Panc1 (cell line): ENCODE data around the gene SHISA7. TPM values are rescaled to one million over a fixed set of nuclear protein-coding genes. Genes with fewer than 3 reads are reported as not detected.

Source experiments
- ATAC-seq: fragments of 200-7000 bp; cut with Tn5 transposase; 2 replicates; pipeline ENCODE4 v1.9.1; 2020; ENCODE audit warnings: mild to moderate bottlenecking, moderate library complexity
- BruUV-seq: library from RNA; stranded (reverse); fragments of 400-500 nt; replicated peaks from 2 replicates; lab custom pipeline; 2021; lab: Mats Ljungman, UMichigan
- CTCF ChIA-PET: fragments of 300-600 bp; sonication (Branson Sonifier 250); formaldehyde crosslinking; loops from one replicate; lab custom pipeline; 2022; ENCODE audit warnings: antibody characterized with exemption; lab: Charles Lee
- POLR2A ChIA-PET: fragments of 300-600 bp; sonication (Branson Sonifier 250); formaldehyde crosslinking; loops from one replicate; lab custom pipeline; 2022; ENCODE audit warnings: antibody characterized with exemption; lab: Charles Lee
- DNase-seq: peaks from one replicate; pipeline ENCODE4 v3.0.0-alpha.2; 2010; ENCODE audit warnings: low read depth, low spot score
- H3K27ac ChIP-seq: 2 replicates; pipeline ENCODE4 v1.5.1; 2011; ENCODE audit warnings: mild to moderate bottlenecking, low read length, inconsistent platforms
- H3K27me3 ChIP-seq: fragments of 200-500 bp; sonication (Bioruptor generic); 2 replicates; pipeline ENCODE4 v1.6.0; 2014; ENCODE audit warnings: low read length, inconsistent platforms; ENCODE audit not compliant: control insufficient read depth, insufficient read depth
- H3K36me3 ChIP-seq: fragments of 200-500 bp; sonication (Bioruptor generic); 2 replicates; pipeline ENCODE4 v1.5.1; 2014; ENCODE audit warnings: inconsistent platforms, mild to moderate bottlenecking, low read length, moderate library complexity; ENCODE audit not compliant: control insufficient read depth, insufficient read depth
- H3K4me1 ChIP-seq: 2 replicates; pipeline ENCODE4 v1.5.1; 2011; ENCODE audit warnings: inconsistent platforms, mild to moderate bottlenecking, low read length, moderate library complexity; ENCODE audit not compliant: control insufficient read depth, insufficient read depth
- H3K4me3 ChIP-seq, 2 experiments: 2 replicates each; pipeline ENCODE4 v1.5.1; 2011 to 2012; ENCODE audit warnings: low read depth in 2 of 2, low read length in 2 of 2, mild to moderate bottlenecking in 2 of 2, inconsistent platforms in 1 of 2, moderate library complexity in 1 of 2
- H3K9me3 ChIP-seq: fragments of 200-500 bp; sonication (Bioruptor generic); 2 replicates; pipeline ENCODE4 v1.5.1; 2014; ENCODE audit warnings: low read depth, mild to moderate bottlenecking, inconsistent platforms, low read length, moderate library complexity; ENCODE audit not compliant: control insufficient read depth, insufficient read depth
- CTCF ChIP-seq: fragments of 450-650 bp; IDR thresholded peaks from 2 replicates; pipeline ENCODE4 v1.5.1; 2017; ENCODE audit warnings: mild to moderate bottlenecking
- POLR2AphosphoS5 ChIP-seq: IDR thresholded peaks from 2 replicates; pipeline ENCODE4 v1.6.1; 2012; ENCODE audit warnings: mild to moderate bottlenecking, low read depth, low read length, moderate library complexity
- REST ChIP-seq, 2 experiments: IDR thresholded peaks; 2 replicates each; pipeline ENCODE4 v1.6.1; 2011 to 2012; ENCODE audit warnings: low read depth in 2 of 2, control low read depth in 1 of 2, low read length in 1 of 2, mild to moderate bottlenecking in 1 of 2, moderate library complexity in 1 of 2; ENCODE audit not compliant: insufficient read depth in 1 of 2
- SIN3A ChIP-seq: IDR thresholded peaks from 2 replicates; pipeline ENCODE4 v1.6.1; 2012; ENCODE audit warnings: low read depth, mild to moderate bottlenecking, low read length, moderate library complexity, borderline replicate concordance; ENCODE audit not compliant: insufficient read depth
- TCF7L2 ChIP-seq: IDR thresholded peaks from 2 replicates; pipeline ENCODE4 v1.6.1; 2011; ENCODE audit warnings: mild to moderate bottlenecking, low read depth, low read length, inconsistent platforms
- in situ Hi-C: cut with HindIII; loops from 2 replicates; pipeline ENCODE4 v1.10.0; 2016; ENCODE audit warnings: low sequenced_read_pairs, low pct_unique_long_range_greater_than_20kb
- intact Hi-C: fragments of 100-400 bp; cut with micrococcal nuclease; formaldehyde crosslinking; loops from one replicate; pipeline ENCODE4 v1.10.0; 2022; ENCODE audit not compliant: unreplicated experiment
- total RNA-seq: library from RNA; stranded (reverse); gene quantifications from one replicate; pipeline ENCODE4 v1.2.1, GENCODE V29; 2021; ENCODE audit not compliant: unreplicated experiment

The SHISA7 gene
- total RNA-seq, 1 experiment from 2014 or later, result 0.03 TPM

GRCh38 chr19:55486043-55486970, 43.2 kb upstream of the SHISA7 start:
- Histone ChIP-seq H3K4me1 (peaks cover 57% of the 10 kb centered on the region), H3K4me3 (peak overlapping the region; percentile 67 to 78), H3K9me3 (no peaks in the 10 kb centered on the region), H3K27me3 (no peaks in the 10 kb centered on the region), H3K36me3 (peaks cover 3% of the 10 kb centered on the region; the same call in 1 of the 2 replicates), H3K27ac (peak overlapping the region; percentile 94)
- intact Hi-C loops, result no loop called here
- DNase-seq (no peak), ATAC-seq (peak; percentile 39)
- BruUV-seq, result no TSS peak
- CTCF ChIA-PET, result interaction anchor here (0.6 to 2.0 kb wide), 5 partner anchors 18 to 233 kb away, joined by 3 to 7 read pairs (median 4); no protein-coding TSS in a partner anchor
- no peak for TF ChIP-seq SIN3A
- no peak for TF ChIP-seq TCF7L2
- no peak for TF ChIP-seq POLR2AphosphoS5
- TF ChIP-seq REST (IDR thresholded peaks at IDR 0.05; ENCODE audit: insufficient read depth in 1 of 2, low read depth in 2 of 2, low read length in 1 of 2), result no peak
- no peak; the same call in 1 of the 2 replicates for TF ChIP-seq CTCF
- in situ Hi-C loops, result no loop called here
- POLR2A ChIA-PET, result interaction anchor here (0.5 to 0.7 kb wide), 2 partner anchors 88 to 113 kb away, joined by 3 to 8 read pairs; partner anchors contain the start of gene FIZ1

DNA sequence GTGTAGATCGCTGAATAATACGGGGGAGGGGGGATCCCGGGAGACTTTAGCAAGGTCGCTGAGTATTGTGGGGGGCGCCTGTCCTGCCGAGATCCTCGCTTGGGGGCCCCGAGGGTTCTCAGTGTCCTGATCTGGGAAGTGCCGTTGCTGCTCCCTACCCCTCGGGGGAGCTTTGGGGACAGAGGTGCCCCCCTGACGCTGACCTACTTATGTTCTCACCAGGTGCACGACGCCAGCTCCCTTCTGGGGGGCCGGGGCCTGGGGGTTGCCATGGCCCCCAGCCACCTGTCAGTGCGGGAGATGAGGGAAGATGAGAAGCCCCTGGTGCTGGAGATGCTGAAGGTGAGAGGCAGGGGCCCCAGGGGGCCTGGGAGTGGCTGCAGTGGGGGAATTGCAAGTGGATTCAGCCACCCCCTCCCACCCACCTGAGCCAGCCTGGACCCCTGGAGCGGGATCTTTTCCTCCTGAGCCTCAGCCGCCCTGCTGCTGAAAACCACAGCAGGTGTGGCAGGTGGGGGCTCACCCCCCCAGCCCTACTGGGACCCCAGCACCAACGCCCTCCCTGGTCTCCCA, 42.4 kb upstream of the SHISA7 start:
- H3K27me3 ChIP-seq, result no peaks in the 10 kb centered on the region
- ATAC-seq (0 out of 2 replicates have a peak, but pooled peaks have one; percentile 0), DNase-seq (no peak)
- peak overlapping the region; percentile 67 to 78 for H3K4me3 ChIP-seq
- no peaks in the 10 kb centered on the region for H3K9me3 ChIP-seq
- TSS peak; percentile 78 for BruUV-seq
- H3K4me1 ChIP-seq, result peaks cover 57% of the 10 kb centered on the region
- in situ Hi-C loops, result no loop called here
- peak overlapping the region; percentile 94 for H3K27ac ChIP-seq
- TF ChIP-seq SIN3A, result no peak
- TF ChIP-seq CTCF, result no peak
- no peak for TF ChIP-seq TCF7L2
- TF ChIP-seq REST (IDR thresholded peaks at IDR 0.05; ENCODE audit: insufficient read depth in 1 of 2, low read depth in 2 of 2, low read length in 1 of 2), result no peak
- no peak for TF ChIP-seq POLR2AphosphoS5
- H3K36me3 ChIP-seq, result peaks cover 3% of the 10 kb centered on the region; the same call in 1 of the 2 replicates
- POLR2A ChIA-PET, result interaction anchor here (0.5 to 1.1 kb wide), 3 partner anchors 9 to 113 kb away, joined by 3 to 4 read pairs (median 4); partner anchors contain the start of genes FIZ1 and ZNF628
- CTCF ChIA-PET, result interaction anchor here (0.6 to 1.1 kb wide), 3 partner anchors 12 to 233 kb away, joined by 3 to 6 read pairs (median 3); no protein-coding TSS in a partner anchor
- intact Hi-C loops, result no loop called here
